ENCODE measurements around the gene ALKBH1.

DNA sequence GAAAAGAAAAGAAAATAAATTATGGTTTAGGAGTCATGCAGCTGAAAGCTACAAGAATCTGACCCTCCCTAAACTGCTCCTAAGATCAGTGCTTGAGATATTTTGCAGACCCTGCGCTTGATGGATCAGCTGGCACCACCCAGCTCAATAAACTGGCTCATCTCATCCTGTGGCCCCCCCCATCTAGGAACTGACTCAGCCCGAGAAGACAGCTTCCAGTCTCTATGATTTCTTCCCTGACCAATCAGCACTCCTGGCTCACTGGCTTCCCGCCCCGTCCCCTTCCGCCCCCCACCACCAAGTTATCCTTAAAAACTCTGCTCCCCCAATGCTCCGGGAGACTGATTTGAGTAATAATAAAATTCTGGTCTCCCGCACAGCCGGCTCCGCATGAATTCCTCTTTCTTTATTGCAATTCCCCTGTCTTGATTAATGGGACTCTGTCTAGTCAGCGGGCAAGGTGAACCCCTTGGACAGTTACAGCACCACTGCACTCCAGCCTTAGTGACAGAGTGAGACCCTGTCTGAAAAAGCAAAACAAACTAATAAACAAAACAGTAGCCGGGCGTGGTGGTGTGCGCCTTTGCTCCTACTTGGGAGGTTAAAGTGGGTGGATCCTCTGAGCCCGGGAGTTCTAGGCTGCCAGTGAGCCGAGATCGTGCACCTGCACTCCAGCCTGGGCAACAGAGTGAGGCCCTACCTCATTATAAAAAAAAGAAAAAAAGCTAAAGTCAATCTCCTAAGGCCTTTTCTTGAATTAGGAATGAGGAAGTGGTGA is 66.9 kb downstream of the ALKBH1 start:
- TF ChIP-seq, protein P1, sequence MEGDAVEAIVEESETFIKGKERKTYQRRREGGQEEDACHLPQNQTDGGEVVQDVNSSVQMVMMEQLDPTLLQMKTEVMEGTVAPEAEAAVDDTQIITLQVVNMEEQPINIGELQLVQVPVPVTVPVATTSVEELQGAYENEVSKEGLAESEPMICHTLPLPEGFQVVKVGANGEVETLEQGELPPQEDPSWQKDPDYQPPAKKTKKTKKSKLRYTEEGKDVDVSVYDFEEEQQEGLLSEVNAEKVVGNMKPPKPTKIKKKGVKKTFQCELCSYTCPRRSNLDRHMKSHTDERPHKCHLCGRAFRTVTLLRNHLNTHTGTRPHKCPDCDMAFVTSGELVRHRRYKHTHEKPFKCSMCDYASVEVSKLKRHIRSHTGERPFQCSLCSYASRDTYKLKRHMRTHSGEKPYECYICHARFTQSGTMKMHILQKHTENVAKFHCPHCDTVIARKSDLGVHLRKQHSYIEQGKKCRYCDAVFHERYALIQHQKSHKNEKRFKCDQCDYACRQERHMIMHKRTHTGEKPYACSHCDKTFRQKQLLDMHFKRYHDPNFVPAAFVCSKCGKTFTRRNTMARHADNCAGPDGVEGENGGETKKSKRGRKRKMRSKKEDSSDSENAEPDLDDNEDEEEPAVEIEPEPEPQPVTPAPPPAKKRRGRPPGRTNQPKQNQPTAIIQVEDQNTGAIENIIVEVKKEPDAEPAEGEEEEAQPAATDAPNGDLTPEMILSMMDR (IDR thresholded peaks at IDR 0.05; ENCODE audit: insufficient read depth, low read depth, low read length), result no peak
- TF ChIP-seq EZH2 (IDR thresholded peaks at IDR 0.05; ENCODE audit: insufficient read depth, low read length), result no peak
